Activated naive CD4-positive, alpha-beta T cell treated with anti-CD3 and anti-CD28 coated beads, Interleukin-2, amount 10 ng/mL, durations not matched to agents 7 days and 5 days (primary cell): Measurements from ENCODE around the gene CRIP2.

ENCODE experiments used
- CTCF ChIA-PET: fragments of 350-600 bp; sonication (Branson Sonifier 250); formaldehyde crosslinking; loops from one replicate; lab custom pipeline; 2021; ENCODE audit warnings: antibody characterized with exemption; lab: Charles Lee
- DNase-seq: peaks from one replicate; pipeline ENCODE4 v3.0.0-alpha.2; 2020
- H3K27ac Mint-ChIP-seq: one replicate; pipeline ENCODE4 v1.8.0; 2021; ENCODE audit warnings: mild to moderate bottlenecking, moderate library complexity, mixed read lengths
- H3K27me3 Mint-ChIP-seq: one replicate; pipeline ENCODE4 v1.8.0; 2021; ENCODE audit warnings: mild to moderate bottlenecking, mixed read lengths
- H3K36me3 Mint-ChIP-seq: one replicate; pipeline ENCODE4 v1.8.0; 2021; ENCODE audit warnings: mixed read lengths
- H3K4me1 Mint-ChIP-seq: one replicate; pipeline ENCODE4 v1.8.0; 2021; ENCODE audit warnings: mixed read lengths
- H3K4me3 Mint-ChIP-seq: one replicate; pipeline ENCODE4 v1.8.0; 2021; ENCODE audit warnings: mild to moderate bottlenecking, moderate library complexity, mixed read lengths
- H3K9me3 Mint-ChIP-seq: one replicate; pipeline ENCODE4 v1.8.0; 2021; ENCODE audit warnings: mixed read lengths

The CRIP2 gene

GRCh38 chr14:105474483-105475268 lies at the start of gene CRIP2:
Gene CRIP2, plus strand, starts transcription at chr14:105474821. Its CDS starts 42 bp downstream, at chr14:105474863.
- H3K9me3 Mint-ChIP-seq = no peaks in the 10 kb centered on the region
- no peak for DNase-seq
- H3K36me3 Mint-ChIP-seq = peaks cover 2% of the 10 kb centered on the region
- H3K27me3 Mint-ChIP-seq = peaks cover 51% of the 10 kb centered on the region
- CTCF ChIA-PET = interaction anchor here (1.5 kb wide), 1 partner anchor 100 kb away, joined by 3 read pairs; no protein-coding TSS in a partner anchor
- peaks cover 18% of the 10 kb centered on the region for H3K4me1 Mint-ChIP-seq
- H3K4me3 Mint-ChIP-seq = peak within 1 kb of the TSS; percentile 63
- no peak within 1 kb of the TSS for H3K27ac Mint-ChIP-seq

GRCh38 chr14:105424861-105425260 lies 49.8 kb upstream of the CRIP2 start:
- peak overlapping the region; percentile 19 for H3K27ac Mint-ChIP-seq

GRCh38 chr14:105425823-105426247 lies 48.8 kb upstream of the CRIP2 start:
- Mint-ChIP-seq H3K4me1 (peaks cover 33% of the 10 kb centered on the region), H3K9me3 (no peaks in the 10 kb centered on the region), H3K27ac (no peak overlapping the region), H3K4me3 (no peak overlapping the region), H3K27me3 (no peaks in the 10 kb centered on the region), H3K36me3 (peaks cover 23% of the 10 kb centered on the region)
- DNase-seq = no peak
- CTCF ChIA-PET = no interaction called here

More at GRCh38 chr14:105424861-105425260, 49.8 kb upstream of the CRIP2 start:
- no peaks in the 10 kb centered on the region for H3K9me3 Mint-ChIP-seq
- peaks cover 15% of the 10 kb centered on the region for H3K36me3 Mint-ChIP-seq
- CTCF ChIA-PET = no interaction called here
- peaks cover 35% of the 10 kb centered on the region for H3K4me1 Mint-ChIP-seq
- no peak for DNase-seq
- no peaks in the 10 kb centered on the region for H3K27me3 Mint-ChIP-seq
- no peak overlapping the region for H3K4me3 Mint-ChIP-seq

- Mint-ChIP-seq H3K9me3 (peaks cover 3% of the 10 kb centered on the region), H3K27me3 (no peaks in the 10 kb centered on the region), H3K4me3 (no peak overlapping the region), H3K4me1 (peaks cover 26% of the 10 kb centered on the region), H3K27ac (no peak overlapping the region), H3K36me3 (peaks cover 28% of the 10 kb centered on the region)
- DNase-seq = no peak
- CTCF ChIA-PET = no interaction called here
Observed at GRCh38 chr14:105426416-105427130, 48.0 kb upstream of the CRIP2 start.

- Mint-ChIP-seq H3K4me1 (peaks cover 17% of the 10 kb centered on the region), H3K4me3 (no peak overlapping the region), H3K36me3 (peaks cover 22% of the 10 kb centered on the region), H3K9me3 (peaks cover 3% of the 10 kb centered on the region), H3K27me3 (no peaks in the 10 kb centered on the region), H3K27ac (no peak overlapping the region)
- CTCF ChIA-PET = no interaction called here
- no peak for DNase-seq
Observed at GRCh38 chr14:105427412-105427811, 47.2 kb upstream of the CRIP2 start.

GRCh38 chr14:105427936-105428485 lies 46.6 kb upstream of the CRIP2 start:
- Mint-ChIP-seq H3K27me3 (no peaks in the 10 kb centered on the region), H3K9me3 (peaks cover 3% of the 10 kb centered on the region), H3K36me3 (peaks cover 22% of the 10 kb centered on the region), H3K4me1 (peaks cover 12% of the 10 kb centered on the region), H3K27ac (no peak overlapping the region), H3K4me3 (no peak overlapping the region)
- CTCF ChIA-PET = no interaction called here
- DNase-seq = no peak

GRCh38 chr14:105430042-105430441 lies 44.6 kb upstream of the CRIP2 start:
- CTCF ChIA-PET = interaction anchor here (1.1 kb wide), 1 partner anchor 18 kb away, joined by 3 read pairs; no protein-coding TSS in a partner anchor
- H3K27ac Mint-ChIP-seq = no peak overlapping the region

GRCh38 chr14:105430565-105430964 lies 44.1 kb upstream of the CRIP2 start:
- DNase-seq = no peak
- Mint-ChIP-seq H3K4me3 (no peak overlapping the region), H3K9me3 (peaks cover 3% of the 10 kb centered on the region), H3K27ac (no peak overlapping the region), H3K4me1 (peaks cover 13% of the 10 kb centered on the region), H3K36me3 (peaks cover 25% of the 10 kb centered on the region), H3K27me3 (no peaks in the 10 kb centered on the region)
- CTCF ChIA-PET = interaction anchor here (1.1 to 1.2 kb wide), 2 partner anchors 18 to 60 kb away, joined by 3 to 4 read pairs; no protein-coding TSS in a partner anchor

More at GRCh38 chr14:105430042-105430441, 44.6 kb upstream of the CRIP2 start:
- DNase-seq = no peak
- Mint-ChIP-seq H3K36me3 (peaks cover 25% of the 10 kb centered on the region), H3K4me3 (no peak overlapping the region), H3K27me3 (no peaks in the 10 kb centered on the region), H3K9me3 (peaks cover 3% of the 10 kb centered on the region), H3K4me1 (peaks cover 13% of the 10 kb centered on the region)

- no peak for DNase-seq
- no peak overlapping the region for H3K4me3 Mint-ChIP-seq
- CTCF ChIA-PET = interaction anchor here (1.1 to 1.2 kb wide), 2 partner anchors 17 to 61 kb away, joined by 3 to 4 read pairs; no protein-coding TSS in a partner anchor
- no peaks in the 10 kb centered on the region for H3K27me3 Mint-ChIP-seq
- peaks cover 3% of the 10 kb centered on the region for H3K9me3 Mint-ChIP-seq
- peaks cover 26% of the 10 kb centered on the region for H3K36me3 Mint-ChIP-seq
- peaks cover 13% of the 10 kb centered on the region for H3K4me1 Mint-ChIP-seq
- no peak overlapping the region for H3K27ac Mint-ChIP-seq
Observed at GRCh38 chr14:105431256-105431655, 43.4 kb upstream of the CRIP2 start.

GRCh38 chr14:105432657-105433056 lies 42.0 kb upstream of the CRIP2 start:
- Mint-ChIP-seq H3K27me3 (no peaks in the 10 kb centered on the region), H3K9me3 (peaks cover 3% of the 10 kb centered on the region), H3K4me1 (peaks cover 8% of the 10 kb centered on the region), H3K4me3 (no peak overlapping the region), H3K36me3 (peaks cover 23% of the 10 kb centered on the region), H3K27ac (no peak overlapping the region)
- CTCF ChIA-PET = interaction anchor here (0.8 to 1.1 kb wide), 2 partner anchors 26 to 48 kb away, joined by 3 read pairs; no protein-coding TSS in a partner anchor
- DNase-seq = no peak

- no peaks in the 10 kb centered on the region for H3K27me3 Mint-ChIP-seq
- peaks cover 21% of the 10 kb centered on the region for H3K36me3 Mint-ChIP-seq
- H3K27ac Mint-ChIP-seq = no peak overlapping the region
- peaks cover 6% of the 10 kb centered on the region for H3K4me1 Mint-ChIP-seq
- CTCF ChIA-PET = interaction anchor here (0.8 kb wide), 1 partner anchor 47 kb away, joined by 3 read pairs; no protein-coding TSS in a partner anchor
- no peak overlapping the region for H3K4me3 Mint-ChIP-seq
- peaks cover 3% of the 10 kb centered on the region for H3K9me3 Mint-ChIP-seq
- DNase-seq = no peak
Observed at GRCh38 chr14:105433161-105433605, 41.4 kb upstream of the CRIP2 start.

GRCh38 chr14:105436402-105436801 lies 38.2 kb upstream of the CRIP2 start:
- H3K27me3 Mint-ChIP-seq = no peaks in the 10 kb centered on the region
- no peak for DNase-seq
- H3K36me3 Mint-ChIP-seq = peaks cover 5% of the 10 kb centered on the region
- H3K27ac Mint-ChIP-seq = no peak overlapping the region
- peaks cover 4% of the 10 kb centered on the region for H3K4me1 Mint-ChIP-seq
- H3K9me3 Mint-ChIP-seq = no peaks in the 10 kb centered on the region
- CTCF ChIA-PET = interaction anchor here (1.0 to 1.6 kb wide), 2 partner anchors 11 to 12 kb away, joined by 3 to 4 read pairs; no protein-coding TSS in a partner anchor
- H3K4me3 Mint-ChIP-seq = no peak overlapping the region

GRCh38 chr14:105436891-105437722 lies 37.5 kb upstream of the CRIP2 start:
- CTCF ChIA-PET = interaction anchor here (0.6 kb wide), 1 partner anchor 18 kb away, joined by 3 read pairs; no protein-coding TSS in a partner anchor
- DNase-seq = no peak
- Mint-ChIP-seq H3K36me3 (peaks cover 8% of the 10 kb centered on the region), H3K4me3 (no peak overlapping the region), H3K27ac (no peak overlapping the region), H3K9me3 (no peaks in the 10 kb centered on the region), H3K27me3 (no peaks in the 10 kb centered on the region), H3K4me1 (peaks cover 4% of the 10 kb centered on the region)
